Measurements from ENCODE around the gene HOMER2.

GRCh38 chr15:82854554-82854953 lies 98.0 kb downstream of the HOMER2 start:
- TF ChIP-seq POLR2A (IDR thresholded peaks at IDR 0.05) (no peak), CTCF (IDR thresholded peaks at IDR 0.05) (no peak)
